Activated CD4-positive, alpha-beta T cell treated with anti-CD3 and anti-CD28 coated beads, Interleukin-2, Interleukin-6, amounts not matched to agents 100 ng/mL and 50 ng/mL, durations not matched to agents 16 hours and 8 hours (primary cell): ENCODE data around the gene MAP2K5.
A peak's percentile ranks its signal among the peaks of the same experiment; 100 is the strongest.

ENCODE experiments used
- DNase-seq: peaks from one replicate; pipeline ENCODE4 v3.0.0-alpha.2; 2020

MAP2K5 gene

GRCh38 chr15:67731112-67731721 is 188.7 kb downstream of the MAP2K5 start:
- DNase-seq: no peak

GRCh38 chr15:67732164-67732563 is 189.7 kb downstream of the MAP2K5 start:
- DNase-seq: no peak

- DNase-seq: no peak
Measured at GRCh38 chr15:67732671-67733374, 190.3 kb downstream of the MAP2K5 start.

GRCh38 chr15:67735896-67736295 is 193.4 kb downstream of the MAP2K5 start:
- no peak for DNase-seq

GRCh38 chr15:67736810-67737209 is 194.3 kb downstream of the MAP2K5 start:
- no peak for DNase-seq

- DNase-seq: no peak
Measured at GRCh38 chr15:67738056-67738455, 195.6 kb downstream of the MAP2K5 start.

- DNase-seq: no peak
Measured at GRCh38 chr15:67740405-67740804, 197.9 kb downstream of the MAP2K5 start.

- DNase-seq: peak; percentile 5
Measured at GRCh38 chr15:67741308-67741707, 198.8 kb downstream of the MAP2K5 start.

- DNase-seq: no peak
Measured at GRCh38 chr15:67743558-67743957, 201.1 kb downstream of the MAP2K5 start.

- no peak for DNase-seq
Measured at GRCh38 chr15:67744331-67745072, 202.0 kb downstream of the MAP2K5 start.

- DNase-seq: no peak
Measured at GRCh38 chr15:67745073-67746006, 202.8 kb downstream of the MAP2K5 start.

- peak; percentile 7 for DNase-seq
Measured at GRCh38 chr15:67746022-67746421, 203.5 kb downstream of the MAP2K5 start.

- DNase-seq: peak; percentile 15
Measured at GRCh38 chr15:67746450-67746849, 203.9 kb downstream of the MAP2K5 start.

- DNase-seq: no peak
Measured at GRCh38 chr15:67747921-67748320, 205.4 kb downstream of the MAP2K5 start.

- no peak for DNase-seq
Measured at GRCh38 chr15:67750371-67750770, 207.9 kb downstream of the MAP2K5 start.

GRCh38 chr15:67753891-67754290 is 211.4 kb downstream of the MAP2K5 start:
- no peak for DNase-seq

GRCh38 chr15:67755264-67755663 is 212.8 kb downstream of the MAP2K5 start:
- DNase-seq: no peak

- no peak for DNase-seq
Measured at GRCh38 chr15:67755936-67756335, 213.4 kb downstream of the MAP2K5 start.

- no peak for DNase-seq
Measured at GRCh38 chr15:67758619-67759300, 216.3 kb downstream of the MAP2K5 start.

- DNase-seq: no peak
Measured at GRCh38 chr15:67760901-67761300, 218.4 kb downstream of the MAP2K5 start.

- DNase-seq: no peak
Measured at GRCh38 chr15:67761343-67761742, 218.8 kb downstream of the MAP2K5 start.
